C4-2B (cell line): ENCODE measurements around the gene SH2D5.

Experiments
- CTCF ChIP-seq: fragments of 450-650 bp; conservative IDR thresholded peaks from 2 replicates; pipeline ENCODE4 v1.5.1; 2017; ENCODE audit warnings: mild to moderate bottlenecking
- ZFX ChIP-seq: fragments of 450-650 bp; IDR thresholded peaks from 2 replicates; pipeline ENCODE4 v1.6.1; 2017

- TF ChIP-seq CTCF (no peak), ZFX (no peak)
Measured at GRCh38 chr1:20771780-20772179, 39.3 kb upstream of the SH2D5 start.
